ENCODE results near the gene RHOBTB3. TPM values are rescaled to one million over a fixed set of nuclear protein-coding genes. Genes with fewer than 3 reads are reported as not detected.

RHOBTB3 gene
- polyA plus RNA-seq, 2 of the 4 experiments (the other 2 are of a cell fraction) = 9.1 to 28.6 TPM

- no peak for DNase-seq (ENCODE audit: low read depth in 1 of 2, low spot score in 1 of 2)
- no peak for ATAC-seq
- H3K4me2 ChIP-seq = no peak overlapping the region
- no peak overlapping the region for H3K27ac ChIP-seq
- 91% methylated on average over 6 of the region's 6 CpGs for WGBS (ENCODE audit: missing lambda C conversion rate)
- peaks cover 37% of the 10 kb centered on the region for H3K4me1 ChIP-seq
- TF ChIP-seq USF2 (IDR thresholded peaks at IDR 0.05) = no peak
- no peak for TF ChIP-seq ZFP36 (IDR thresholded peaks at IDR 0.05; ENCODE audit: borderline replicate concordance, partially characterized antibody)
- TF ChIP-seq FOSB (CRISPR knock-in tag; IDR thresholded peaks at IDR 0.05) = no peak
- no peak for TF ChIP-seq MAFK (IDR thresholded peaks at IDR 0.05; ENCODE audit: partially characterized antibody)
- no peak for TF ChIP-seq MAZ (IDR thresholded peaks at IDR 0.05; ENCODE audit: borderline replicate concordance, low read depth, low read length)
- TF ChIP-seq NR3C1 (IDR thresholded peaks at IDR 0.05) = no peak
- TF ChIP-seq JUN (IDR thresholded peaks at IDR 0.05) = no peak
- TF ChIP-seq, protein P1, sequence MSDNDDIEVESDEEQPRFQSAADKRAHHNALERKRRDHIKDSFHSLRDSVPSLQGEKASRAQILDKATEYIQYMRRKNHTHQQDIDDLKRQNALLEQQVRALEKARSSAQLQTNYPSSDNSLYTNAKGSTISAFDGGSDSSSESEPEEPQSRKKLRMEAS (IDR thresholded peaks at IDR 0.05) = no peak
- TF ChIP-seq HDAC2 (IDR thresholded peaks at IDR 0.05) = no peak
- ChIA-PET POLR2A (no interaction called here), CTCF (interaction anchor here (0.6 kb wide), 1 partner anchor 124 kb away, joined by 3 read pairs; no protein-coding TSS in a partner anchor)
- H3K9me3 ChIP-seq = no peaks in the 10 kb centered on the region
- no peak for FAIRE-seq
- H3K4me3 ChIP-seq = no peak overlapping the region
These were observed 32.8 kb downstream of the RHOBTB3 start for GRCh38 chr5:95763941-95764340.

DNA sequence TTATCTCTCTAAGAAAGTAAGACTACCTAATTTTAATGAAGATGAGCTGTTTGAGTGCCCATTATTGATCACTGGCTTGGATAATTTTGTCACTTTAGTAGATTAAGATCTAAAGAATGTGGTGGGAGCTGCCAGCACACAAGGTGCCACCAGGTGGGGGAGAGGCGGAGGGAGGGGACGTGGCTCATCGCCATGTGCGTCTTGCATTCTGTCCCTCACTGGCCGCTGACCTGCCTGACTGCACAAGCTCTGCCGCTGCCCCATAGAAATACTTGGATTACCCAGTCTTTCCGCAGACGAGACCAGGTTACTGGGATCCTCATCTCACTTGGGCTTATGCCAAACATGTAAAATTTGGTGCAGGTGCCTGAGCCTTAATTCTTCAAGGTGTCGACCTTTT lies 37.6 kb downstream of the RHOBTB3 start:
- POLR2A ChIA-PET = interaction anchor here (1.1 kb wide), 1 partner anchor 122 kb away, joined by 4 read pairs; the partner anchor contains the start of gene RFESD
- WGBS (ENCODE audit: missing lambda C conversion rate) = 97% methylated on average over 9 of the region's 9 CpGs
- H3K27ac ChIP-seq = no peak overlapping the region

More for the DNA sequence above, 37.6 kb downstream of the RHOBTB3 start:
- ATAC-seq = no peak
- no peak for FAIRE-seq
- TF ChIP-seq FOSL2 (IDR thresholded peaks at IDR 0.05) (no peak), FOSL2 (CRISPR knock-in tag; IDR thresholded peaks at IDR 0.05) (no peak), ESRRA (IDR thresholded peaks at IDR 0.05; ENCODE audit: borderline replicate concordance, low read length) (no peak), CHD4 (IDR thresholded peaks at IDR 0.05; ENCODE audit: borderline replicate concordance) (no peak), ZSCAN20 (CRISPR knock-in tag; IDR thresholded peaks at IDR 0.05) (no peak), FOSB (CRISPR knock-in tag; IDR thresholded peaks at IDR 0.05) (no peak), HEYL (CRISPR knock-in tag; IDR thresholded peaks at IDR 0.05) (no peak), TP53 (CRISPR knock-in tag; IDR thresholded peaks at IDR 0.05) (no peak), EP300 (IDR thresholded peaks at IDR 0.05) (no peak), TFCP2L1 (CRISPR knock-in tag; IDR thresholded peaks at IDR 0.05) (no peak), SREBF2 (IDR thresholded peaks at IDR 0.05) (no peak), MAZ (IDR thresholded peaks at IDR 0.05; ENCODE audit: borderline replicate concordance, low read depth, low read length) (no peak), EHF (CRISPR knock-in tag; IDR thresholded peaks at IDR 0.05) (no peak), RAD21 (conservative IDR thresholded peaks at IDR 0.05 in 1 of 2, IDR thresholded peaks at IDR 0.05 in 1 of 2) (no peak), MAFK (IDR thresholded peaks at IDR 0.05; ENCODE audit: partially characterized antibody) (no peak), CHD2 (IDR thresholded peaks at IDR 0.05; ENCODE audit: low read length, partially characterized antibody) (no peak)
- TF ChIP-seq, protein P2, sequence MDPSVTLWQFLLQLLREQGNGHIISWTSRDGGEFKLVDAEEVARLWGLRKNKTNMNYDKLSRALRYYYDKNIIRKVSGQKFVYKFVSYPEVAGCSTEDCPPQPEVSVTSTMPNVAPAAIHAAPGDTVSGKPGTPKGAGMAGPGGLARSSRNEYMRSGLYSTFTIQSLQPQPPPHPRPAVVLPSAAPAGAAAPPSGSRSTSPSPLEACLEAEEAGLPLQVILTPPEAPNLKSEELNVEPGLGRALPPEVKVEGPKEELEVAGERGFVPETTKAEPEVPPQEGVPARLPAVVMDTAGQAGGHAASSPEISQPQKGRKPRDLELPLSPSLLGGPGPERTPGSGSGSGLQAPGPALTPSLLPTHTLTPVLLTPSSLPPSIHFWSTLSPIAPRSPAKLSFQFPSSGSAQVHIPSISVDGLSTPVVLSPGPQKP (IDR thresholded peaks at IDR 0.05; ENCODE audit: low read depth, low read length) = no peak
- TF ChIP-seq, protein P3, sequence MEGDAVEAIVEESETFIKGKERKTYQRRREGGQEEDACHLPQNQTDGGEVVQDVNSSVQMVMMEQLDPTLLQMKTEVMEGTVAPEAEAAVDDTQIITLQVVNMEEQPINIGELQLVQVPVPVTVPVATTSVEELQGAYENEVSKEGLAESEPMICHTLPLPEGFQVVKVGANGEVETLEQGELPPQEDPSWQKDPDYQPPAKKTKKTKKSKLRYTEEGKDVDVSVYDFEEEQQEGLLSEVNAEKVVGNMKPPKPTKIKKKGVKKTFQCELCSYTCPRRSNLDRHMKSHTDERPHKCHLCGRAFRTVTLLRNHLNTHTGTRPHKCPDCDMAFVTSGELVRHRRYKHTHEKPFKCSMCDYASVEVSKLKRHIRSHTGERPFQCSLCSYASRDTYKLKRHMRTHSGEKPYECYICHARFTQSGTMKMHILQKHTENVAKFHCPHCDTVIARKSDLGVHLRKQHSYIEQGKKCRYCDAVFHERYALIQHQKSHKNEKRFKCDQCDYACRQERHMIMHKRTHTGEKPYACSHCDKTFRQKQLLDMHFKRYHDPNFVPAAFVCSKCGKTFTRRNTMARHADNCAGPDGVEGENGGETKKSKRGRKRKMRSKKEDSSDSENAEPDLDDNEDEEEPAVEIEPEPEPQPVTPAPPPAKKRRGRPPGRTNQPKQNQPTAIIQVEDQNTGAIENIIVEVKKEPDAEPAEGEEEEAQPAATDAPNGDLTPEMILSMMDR (IDR thresholded peaks at IDR 0.05) = no peak
- TF ChIP-seq, protein P4, sequence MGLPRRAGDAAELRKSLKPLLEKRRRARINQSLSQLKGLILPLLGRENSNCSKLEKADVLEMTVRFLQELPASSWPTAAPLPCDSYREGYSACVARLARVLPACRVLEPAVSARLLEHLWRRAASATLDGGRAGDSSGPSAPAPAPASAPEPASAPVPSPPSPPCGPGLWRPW (IDR thresholded peaks at IDR 0.05) = no peak
- Histone ChIP-seq H3K9me3 (no peaks in the 10 kb centered on the region), H3K4me3 (no peak overlapping the region), H3K4me2 (no peak overlapping the region), H3K4me1 (peaks cover 7% of the 10 kb centered on the region)
- CTCF ChIA-PET = interaction anchor here (2.2 to 5.9 kb wide), 4 partner anchors 14 to 105 kb away, joined by 5 to 64 read pairs (median 16); no protein-coding TSS in a partner anchor
- DNase-seq (ENCODE audit: low read depth in 1 of 2, low spot score in 1 of 2) = no peak

Data from A549 (cell line).